ENCODE results near the gene MEGF11. TPM values are rescaled to one million over a fixed set of nuclear protein-coding genes. Genes with fewer than 3 reads are reported as not detected.

MEGF11 gene
- total RNA-seq, 4 donors from 2014 or later = not detected

DNA sequence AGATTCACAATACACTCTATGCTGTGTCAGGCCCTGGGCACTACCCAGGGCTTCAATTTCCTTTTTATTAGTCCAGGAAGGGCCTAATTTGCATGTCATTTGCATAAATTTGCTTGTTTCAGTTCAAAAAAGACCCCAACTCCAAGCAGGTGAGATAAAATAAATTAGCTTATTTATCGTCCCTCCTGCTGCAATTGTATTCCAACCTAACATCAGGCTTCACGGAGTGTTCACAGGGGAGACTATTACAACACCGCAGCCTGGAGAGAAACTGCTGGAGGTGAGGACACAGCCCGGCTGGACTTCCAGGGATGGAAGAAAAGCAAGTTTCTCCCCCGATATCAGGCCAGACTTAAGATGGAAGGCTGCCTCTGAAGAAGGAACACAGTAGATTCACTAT, 62.8 kb downstream of the MEGF11 start:
- intact Hi-C loops (cut with DNase I) = no loop called here
- H3K36me3 ChIP-seq = no peaks in the 10 kb centered on the region
- H3K4me1 ChIP-seq = no peaks in the 10 kb centered on the region
- no peaks in the 10 kb centered on the region for H3K9me3 ChIP-seq
- WGBS, 2 donors = 56 to 74% methylated on average over 3 to 5 of the region's 5 CpGs
- TF ChIP-seq, protein P1, sequence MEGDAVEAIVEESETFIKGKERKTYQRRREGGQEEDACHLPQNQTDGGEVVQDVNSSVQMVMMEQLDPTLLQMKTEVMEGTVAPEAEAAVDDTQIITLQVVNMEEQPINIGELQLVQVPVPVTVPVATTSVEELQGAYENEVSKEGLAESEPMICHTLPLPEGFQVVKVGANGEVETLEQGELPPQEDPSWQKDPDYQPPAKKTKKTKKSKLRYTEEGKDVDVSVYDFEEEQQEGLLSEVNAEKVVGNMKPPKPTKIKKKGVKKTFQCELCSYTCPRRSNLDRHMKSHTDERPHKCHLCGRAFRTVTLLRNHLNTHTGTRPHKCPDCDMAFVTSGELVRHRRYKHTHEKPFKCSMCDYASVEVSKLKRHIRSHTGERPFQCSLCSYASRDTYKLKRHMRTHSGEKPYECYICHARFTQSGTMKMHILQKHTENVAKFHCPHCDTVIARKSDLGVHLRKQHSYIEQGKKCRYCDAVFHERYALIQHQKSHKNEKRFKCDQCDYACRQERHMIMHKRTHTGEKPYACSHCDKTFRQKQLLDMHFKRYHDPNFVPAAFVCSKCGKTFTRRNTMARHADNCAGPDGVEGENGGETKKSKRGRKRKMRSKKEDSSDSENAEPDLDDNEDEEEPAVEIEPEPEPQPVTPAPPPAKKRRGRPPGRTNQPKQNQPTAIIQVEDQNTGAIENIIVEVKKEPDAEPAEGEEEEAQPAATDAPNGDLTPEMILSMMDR (IDR thresholded peaks at IDR 0.05) = no peak
- TF ChIP-seq POLR2A (IDR thresholded peaks at IDR 0.05) = no peak
- no peak for DNase-seq
- peaks cover 0 to 40% (median 0%) of the 10 kb centered on the region in 4 donors for H3K27me3 ChIP-seq
- no peak overlapping the region for H3K27ac ChIP-seq
- H3K4me3 ChIP-seq = no peak overlapping the region

DNA sequence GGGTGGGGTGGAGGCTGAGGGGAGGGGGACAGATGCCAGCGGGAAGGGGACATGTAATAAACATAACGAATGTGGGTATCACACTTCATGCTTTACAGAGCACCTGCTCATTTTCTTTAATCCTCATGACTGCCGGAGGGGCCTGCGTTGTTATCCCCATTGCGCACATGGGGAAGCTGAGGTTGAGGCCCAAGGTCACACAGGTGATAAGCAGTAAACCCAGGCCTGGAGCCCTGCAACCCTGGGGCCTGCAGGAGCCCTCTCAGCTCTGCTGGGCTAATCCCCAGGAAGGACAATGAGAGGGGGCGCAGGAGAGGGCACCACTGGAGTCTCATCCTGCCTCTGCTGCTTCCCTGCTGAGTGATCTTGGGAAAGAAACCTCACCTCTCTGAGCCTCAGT, 64.3 kb downstream of the MEGF11 start:
- intact Hi-C loops (cut with DNase I) = no loop called here
- peaks cover 0 to 47% (median 0%) of the 10 kb centered on the region in 4 donors for H3K27me3 ChIP-seq
- no peak for DNase-seq
- no peak overlapping the region for H3K27ac ChIP-seq
- H3K4me1 ChIP-seq = no peaks in the 10 kb centered on the region
- H3K9me3 ChIP-seq = no peaks in the 10 kb centered on the region
- no peak for TF ChIP-seq POLR2A (IDR thresholded peaks at IDR 0.05)
- WGBS, 2 donors = 76 to 86% methylated on average over 5 to 6 of the region's 6 CpGs
- no peak overlapping the region for H3K4me3 ChIP-seq
- H3K36me3 ChIP-seq = no peaks in the 10 kb centered on the region

DNA sequence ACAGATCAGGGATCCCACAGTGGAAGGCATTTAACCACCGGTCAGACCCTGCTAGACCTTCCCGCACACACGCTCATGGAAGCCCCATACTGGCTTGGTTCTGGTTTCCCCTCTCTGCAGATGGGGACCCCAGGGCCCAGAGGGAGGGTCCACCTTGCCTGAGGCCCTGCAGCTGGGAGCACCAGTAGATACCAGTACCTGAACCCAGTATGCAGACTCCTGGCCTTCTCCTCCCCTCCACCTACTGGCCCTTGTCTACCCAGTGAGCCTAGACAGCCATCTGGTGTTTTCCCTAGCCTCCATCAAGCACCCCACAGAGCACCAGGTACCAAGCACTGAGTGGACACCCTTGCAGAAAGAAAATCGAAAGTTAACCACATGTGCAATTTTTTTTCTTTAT, 65.1 kb downstream of the MEGF11 start:
- H3K4me1 ChIP-seq = no peaks in the 10 kb centered on the region
- WGBS, 2 donors = 68 to 82% methylated on average over 2 to 4 of the region's 4 CpGs
- no peak for TF ChIP-seq POLR2A (IDR thresholded peaks at IDR 0.05)
- TF ChIP-seq, protein P1 (IDR thresholded peaks at IDR 0.05) = no peak
- H3K27ac ChIP-seq = no peak overlapping the region
- H3K9me3 ChIP-seq = no peaks in the 10 kb centered on the region
- DNase-seq = no peak
- intact Hi-C loops (cut with DNase I) = no loop called here
- no peak overlapping the region for H3K4me3 ChIP-seq
- peaks cover 0 to 52% (median 0%) of the 10 kb centered on the region in 4 donors for H3K27me3 ChIP-seq
- H3K36me3 ChIP-seq = no peaks in the 10 kb centered on the region

DNA sequence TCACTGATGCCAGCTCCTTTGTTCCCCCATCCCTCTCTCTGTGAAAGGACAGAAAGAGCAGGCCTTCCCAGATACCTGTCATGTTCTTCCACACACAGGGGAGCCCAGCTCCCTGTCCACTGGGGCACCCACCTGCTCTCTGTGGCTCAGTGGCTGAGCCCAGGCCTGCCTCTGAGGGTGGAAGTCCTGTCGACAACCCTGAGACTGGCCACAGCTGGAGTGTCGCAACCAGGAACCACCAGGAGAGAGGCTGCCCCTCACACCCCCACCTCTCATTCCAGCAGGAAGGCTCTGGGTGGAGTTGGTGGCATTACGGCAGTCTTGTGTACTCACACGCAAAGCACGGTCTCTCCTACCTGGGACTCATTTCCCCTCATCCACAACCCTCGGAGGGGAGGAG, 66.3 kb downstream of the MEGF11 start:
- no peak for DNase-seq
- 85 to 92% methylated on average over 2 to 4 of the region's 6 CpGs for WGBS, 2 donors
- TF ChIP-seq, protein P1 (IDR thresholded peaks at IDR 0.05) = no peak
- TF ChIP-seq POLR2A (IDR thresholded peaks at IDR 0.05) = no peak
- H3K36me3 ChIP-seq = no peaks in the 10 kb centered on the region
- intact Hi-C loops (cut with DNase I) = no loop called here
- H3K27ac ChIP-seq = no peak overlapping the region
- H3K4me1 ChIP-seq = no peaks in the 10 kb centered on the region
- no peak overlapping the region for H3K4me3 ChIP-seq
- no peaks in the 10 kb centered on the region for H3K9me3 ChIP-seq
- peaks cover 0 to 57% (median 0%) of the 10 kb centered on the region in 4 donors for H3K27me3 ChIP-seq

DNA sequence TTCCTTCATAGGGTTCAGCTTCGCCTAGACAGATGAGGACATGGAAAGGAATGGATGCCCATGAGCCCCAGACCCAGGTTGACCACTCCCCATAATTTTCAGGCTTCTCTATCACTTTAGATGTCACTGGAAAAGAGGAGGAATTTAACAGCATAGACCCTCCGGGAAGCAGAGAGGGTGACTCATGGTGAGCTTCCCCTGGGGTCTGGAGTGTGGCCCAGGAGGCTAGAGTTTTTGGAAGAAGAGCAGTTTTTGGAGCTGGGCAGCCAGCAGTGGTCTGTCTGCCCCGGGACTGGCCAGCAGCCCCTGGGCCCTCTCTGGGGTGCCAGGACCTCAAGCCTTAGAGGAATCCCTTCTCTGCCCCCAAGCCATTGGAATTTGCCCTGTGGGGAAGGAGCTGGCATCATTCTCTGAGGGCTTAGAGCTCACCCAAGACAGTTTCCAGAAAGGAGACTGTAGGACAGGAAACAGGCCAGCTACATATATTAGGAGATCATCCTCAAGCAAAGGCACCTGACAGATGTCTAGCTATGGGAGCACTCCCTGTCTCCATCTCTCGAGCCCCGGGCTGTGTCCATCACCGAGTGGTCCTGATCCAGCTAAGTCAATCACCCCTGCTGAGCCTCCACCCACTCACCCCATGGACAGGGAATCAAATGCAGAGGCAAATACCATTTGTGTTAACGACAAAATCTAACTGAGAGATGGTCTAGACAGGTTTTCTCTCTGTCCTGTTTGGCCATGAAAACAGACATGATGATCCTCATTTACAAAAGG, 67.3 kb downstream of the MEGF11 start:
- TF ChIP-seq, protein P1 (IDR thresholded peaks at IDR 0.05) = no peak
- no peak for TF ChIP-seq POLR2A (IDR thresholded peaks at IDR 0.05)
- 49 to 61% methylated on average over 4 to 7 of the region's 7 CpGs for WGBS, 2 donors
- intact Hi-C loops (cut with DNase I) = no loop called here
- DNase-seq = no peak
- H3K9me3 ChIP-seq = no peaks in the 10 kb centered on the region
- no peak overlapping the region for H3K4me3 ChIP-seq
- peaks cover 0 to 56% (median 0%) of the 10 kb centered on the region in 4 donors for H3K27me3 ChIP-seq
- H3K4me1 ChIP-seq = no peaks in the 10 kb centered on the region
- no peaks in the 10 kb centered on the region for H3K36me3 ChIP-seq
- H3K27ac ChIP-seq = no peak overlapping the region
